ENCODE results near the gene CEP41.

Gene CEP41

DNA sequence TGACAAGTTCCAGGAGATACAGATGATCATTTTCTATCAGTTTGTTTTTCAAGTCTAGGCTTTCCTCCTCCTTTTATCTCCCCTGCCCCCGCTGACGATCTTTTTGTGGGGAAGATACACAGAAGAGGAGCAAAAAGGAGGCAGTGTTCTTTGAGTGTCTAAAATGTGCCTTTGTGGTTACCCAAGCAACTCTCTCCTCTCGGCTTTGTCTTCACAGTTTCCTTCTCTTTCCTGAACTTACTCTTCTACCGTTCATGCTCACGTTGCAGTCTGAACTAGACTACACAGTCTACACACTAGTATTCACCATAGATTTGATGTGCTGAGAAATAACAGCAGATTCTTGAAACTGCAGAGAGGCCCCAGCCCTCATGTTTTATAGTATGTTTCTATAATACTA is 23.6 kb downstream of the CEP41 start:
- no peak for DNase-seq

DNA sequence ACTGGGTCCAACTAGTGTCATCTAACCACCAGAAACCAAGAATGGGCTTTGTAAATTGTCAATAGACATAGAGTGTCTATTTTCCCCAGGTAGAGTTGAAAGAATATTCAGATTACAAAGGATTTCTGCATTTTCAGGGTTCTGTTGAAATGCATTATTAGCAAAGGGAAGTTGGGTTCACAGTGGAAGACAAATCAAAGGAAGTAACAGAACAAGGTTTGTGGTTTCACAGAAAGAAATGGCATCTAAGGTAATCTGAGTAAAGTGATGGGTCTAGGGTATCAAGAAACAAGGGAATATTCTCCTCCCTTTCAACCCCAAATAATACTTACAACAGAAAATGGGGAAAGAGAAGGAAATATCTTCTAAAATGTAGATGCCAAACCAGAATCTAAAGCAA is 25.8 kb downstream of the CEP41 start:
- DNase-seq: no peak

DNA sequence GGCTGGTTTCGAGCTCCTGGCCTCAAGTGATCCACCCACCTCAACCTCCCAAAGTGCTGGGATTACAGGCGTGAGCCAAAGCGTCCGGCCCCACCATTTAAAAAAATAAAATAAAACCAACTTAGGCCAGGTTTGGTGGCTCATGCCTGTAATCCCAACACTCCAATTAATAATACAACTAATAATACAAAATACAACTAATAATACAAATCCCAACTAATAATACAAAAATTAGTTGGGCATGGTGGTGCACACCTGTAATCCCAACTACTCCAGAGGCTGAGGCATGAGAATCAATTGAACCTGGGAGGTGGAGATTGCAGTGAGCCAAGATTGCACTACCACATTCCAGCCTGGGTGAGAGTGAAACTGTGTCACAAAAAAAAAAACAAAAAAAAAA is 27.6 kb downstream of the CEP41 start:
- DNase-seq: no peak

DNA sequence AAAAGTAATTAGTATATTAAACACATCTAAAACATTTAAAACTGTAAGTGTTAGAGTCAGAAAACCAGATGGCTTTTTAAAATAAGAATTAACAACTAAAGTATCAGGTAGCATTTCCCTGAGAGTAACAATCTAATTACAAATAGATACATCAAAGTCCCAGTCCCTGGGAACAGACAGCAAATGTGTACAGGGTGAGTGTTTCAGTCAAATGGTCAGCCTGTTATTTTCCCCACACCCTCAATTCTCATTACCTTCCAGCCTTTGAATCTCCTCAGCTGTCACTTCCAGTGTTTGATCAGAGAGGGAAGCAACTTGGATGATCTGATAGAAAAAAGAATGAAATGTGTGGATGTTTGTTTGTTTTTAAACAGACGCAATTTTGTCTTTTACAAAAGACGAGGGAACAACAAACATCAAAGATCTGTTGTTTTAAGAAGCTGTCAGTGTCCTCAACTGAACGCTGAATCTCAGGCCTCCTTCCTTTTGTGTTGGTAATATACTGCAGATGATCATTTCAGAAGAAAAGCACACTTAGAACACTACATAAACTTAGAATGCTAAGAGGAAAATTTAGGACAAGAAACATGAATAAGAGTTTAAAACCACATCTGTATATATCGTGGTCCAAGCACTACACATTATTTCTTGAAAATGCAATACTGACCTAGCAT is 29.8 kb downstream of the CEP41 start:
- no peak for DNase-seq

DNA sequence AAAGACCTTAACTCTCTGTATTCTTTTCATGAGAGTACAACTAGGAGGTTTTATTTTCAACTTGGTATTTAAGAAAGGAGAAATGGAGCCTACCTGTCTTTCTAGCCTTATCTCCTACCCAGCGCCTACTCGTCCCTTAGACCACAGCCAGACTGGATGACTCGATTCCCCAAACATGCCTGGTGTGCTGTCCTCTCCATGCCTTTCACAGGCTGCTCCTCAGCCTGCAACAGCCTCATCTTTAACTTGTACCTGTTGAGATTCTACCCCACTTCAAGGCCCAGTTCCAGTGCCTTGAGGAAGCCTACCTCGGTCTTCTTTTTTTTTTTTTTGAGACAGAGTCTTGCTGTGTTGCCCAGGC is 31.1 kb downstream of the CEP41 start:
- DNase-seq: no peak

DNA sequence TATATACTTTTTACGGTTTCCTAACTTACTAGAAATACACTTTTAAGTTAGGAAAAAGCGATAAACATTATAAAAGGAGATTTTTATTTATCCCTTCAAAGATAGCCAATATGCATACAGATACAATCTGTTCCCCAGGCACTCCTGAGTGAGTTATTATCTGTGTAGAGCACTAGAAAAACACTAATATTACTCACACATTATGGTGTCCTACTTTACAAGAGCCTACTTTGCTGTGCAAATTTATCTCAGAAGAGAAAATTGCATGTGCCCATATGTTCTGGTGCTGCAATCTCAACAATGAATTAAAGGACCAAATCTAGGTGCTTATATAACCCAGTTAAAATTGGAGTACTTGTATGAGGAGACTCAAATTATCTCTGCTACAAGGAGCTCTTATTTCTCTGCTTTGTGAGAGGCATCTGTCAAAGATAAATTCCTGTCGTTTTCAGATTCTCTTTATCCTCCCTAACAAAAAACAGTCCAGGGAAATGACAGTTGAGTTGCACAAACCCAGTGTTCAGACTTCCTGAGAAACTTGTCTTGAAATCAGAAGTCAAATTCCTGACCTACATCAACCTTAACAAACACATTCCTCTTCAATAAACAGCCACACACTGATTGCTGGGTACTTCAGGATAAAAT is 31.6 kb downstream of the CEP41 start:
- DNase-seq: no peak

DNA sequence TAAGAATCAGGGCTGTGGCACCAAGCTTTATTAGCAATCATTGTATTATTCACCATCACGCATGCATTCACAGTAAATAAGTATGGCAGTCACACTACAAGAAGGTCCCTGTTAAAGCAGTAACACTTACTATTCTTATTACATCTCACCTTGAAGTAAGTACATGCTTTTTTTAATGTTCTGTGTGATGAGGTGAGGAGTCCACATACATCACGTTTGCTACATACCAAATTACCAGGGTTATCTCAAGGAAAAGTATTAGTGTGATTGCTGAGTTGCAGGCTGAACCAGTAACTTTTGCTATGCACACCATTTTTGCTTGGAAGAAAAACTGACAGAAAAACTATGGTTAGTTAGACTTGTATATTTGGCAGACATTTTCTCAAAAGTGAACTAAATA is 35.8 kb downstream of the CEP41 start:
- DNase-seq: no peak

DNA sequence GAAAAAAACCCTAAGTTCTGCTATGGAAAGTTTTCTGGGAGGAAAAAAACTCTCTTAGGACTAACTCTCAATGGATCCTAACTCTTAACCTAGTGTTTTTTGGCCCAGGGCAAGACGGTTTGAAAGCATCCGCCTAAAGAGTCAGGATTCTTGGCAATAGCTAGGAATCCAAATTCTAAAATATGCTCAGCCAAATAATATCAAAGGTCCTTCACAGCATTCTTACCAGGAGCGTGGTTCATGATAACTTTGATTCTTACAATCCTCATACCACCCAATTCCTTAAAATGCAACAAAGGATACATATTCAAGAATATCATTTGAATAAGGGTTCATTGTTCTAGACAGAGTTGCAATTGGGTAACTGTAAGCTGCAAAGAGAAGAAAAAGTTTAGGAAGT is 39.2 kb downstream of the CEP41 start:
- DNase-seq: no peak

DNA sequence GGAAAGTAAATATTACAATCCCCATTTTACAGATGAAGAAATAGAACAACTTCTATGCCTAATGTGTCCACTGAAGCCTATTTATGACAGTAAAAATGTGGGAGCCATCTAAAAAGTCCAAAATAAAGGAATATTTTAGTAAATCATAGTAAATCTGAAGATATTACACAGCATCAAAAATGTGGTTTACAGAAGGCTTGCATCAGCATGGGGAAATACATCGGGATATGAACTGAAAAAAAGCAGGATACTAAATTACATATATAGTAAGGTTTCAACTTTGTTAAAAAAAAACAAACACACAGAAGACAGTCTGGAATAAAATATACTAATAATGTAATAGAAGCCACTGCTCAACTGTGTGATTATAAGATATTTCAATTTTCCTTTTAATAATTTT is 39.7 kb downstream of the CEP41 start:
- DNase-seq: no peak

DNA sequence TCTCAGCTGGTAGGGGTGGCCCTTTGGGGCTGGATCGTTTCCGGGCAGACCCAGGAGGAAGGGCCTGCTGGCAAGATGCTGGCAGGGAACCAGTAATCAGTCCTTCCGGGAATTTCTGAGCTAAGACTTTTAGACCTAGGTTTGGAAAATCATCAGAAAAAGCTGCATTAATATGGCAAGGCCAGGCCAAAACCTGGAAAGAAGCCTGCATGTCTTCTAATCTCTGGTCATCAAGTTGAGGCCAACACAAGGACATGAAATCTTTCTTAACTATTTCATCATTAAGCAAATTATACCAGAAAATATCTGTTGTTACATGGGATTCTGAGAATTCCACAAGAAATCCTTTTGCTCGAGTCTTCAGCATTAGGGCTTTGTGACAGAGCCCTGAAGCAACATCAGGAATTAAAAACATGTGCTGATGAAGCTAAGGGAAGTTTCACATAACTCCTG is 40.7 kb downstream of the CEP41 start:
- no peak for DNase-seq

DNA sequence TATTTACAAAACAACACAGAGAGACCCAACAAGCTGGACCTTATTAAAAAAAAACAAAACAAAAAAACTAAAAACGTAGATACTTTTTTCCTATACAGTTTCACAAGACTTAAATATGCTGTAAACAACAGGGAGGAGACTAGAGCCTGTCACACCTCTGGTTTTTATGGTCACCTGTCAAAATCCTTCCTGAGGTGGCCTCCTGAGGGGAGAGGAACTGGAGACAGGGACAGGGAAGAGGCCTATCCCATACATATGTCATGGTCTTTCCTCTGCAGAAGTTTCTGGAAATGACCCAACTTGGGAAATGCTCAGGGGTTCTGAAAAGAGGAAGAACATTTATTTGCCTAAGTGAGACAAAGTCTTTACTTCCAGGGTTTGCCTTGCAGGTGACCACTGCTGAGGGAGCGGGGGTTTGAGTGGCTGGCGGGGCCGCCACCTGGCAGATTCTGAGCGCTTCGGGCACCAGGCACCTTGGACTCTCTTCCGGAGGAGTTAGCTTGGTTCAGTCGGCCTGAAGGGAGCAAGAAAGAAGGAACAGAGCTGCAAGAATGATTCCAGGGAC is 42.2 kb downstream of the CEP41 start:
- no peak for DNase-seq

DNA sequence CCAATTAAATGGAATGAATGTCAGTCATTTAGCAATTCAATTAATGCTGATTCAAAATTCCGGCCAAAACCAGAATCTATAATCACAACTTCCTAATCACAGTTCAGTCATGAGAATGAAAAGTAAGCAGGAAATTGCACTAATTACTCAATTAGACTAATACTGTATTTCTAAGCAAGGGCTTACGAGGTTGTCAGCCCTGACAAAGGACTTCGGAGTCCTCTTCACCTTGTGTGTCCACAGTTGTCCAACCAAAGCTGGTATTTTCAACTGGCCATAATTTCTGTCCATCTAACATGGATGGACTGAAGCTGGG is 43.1 kb downstream of the CEP41 start:
- no peak for DNase-seq

DNA sequence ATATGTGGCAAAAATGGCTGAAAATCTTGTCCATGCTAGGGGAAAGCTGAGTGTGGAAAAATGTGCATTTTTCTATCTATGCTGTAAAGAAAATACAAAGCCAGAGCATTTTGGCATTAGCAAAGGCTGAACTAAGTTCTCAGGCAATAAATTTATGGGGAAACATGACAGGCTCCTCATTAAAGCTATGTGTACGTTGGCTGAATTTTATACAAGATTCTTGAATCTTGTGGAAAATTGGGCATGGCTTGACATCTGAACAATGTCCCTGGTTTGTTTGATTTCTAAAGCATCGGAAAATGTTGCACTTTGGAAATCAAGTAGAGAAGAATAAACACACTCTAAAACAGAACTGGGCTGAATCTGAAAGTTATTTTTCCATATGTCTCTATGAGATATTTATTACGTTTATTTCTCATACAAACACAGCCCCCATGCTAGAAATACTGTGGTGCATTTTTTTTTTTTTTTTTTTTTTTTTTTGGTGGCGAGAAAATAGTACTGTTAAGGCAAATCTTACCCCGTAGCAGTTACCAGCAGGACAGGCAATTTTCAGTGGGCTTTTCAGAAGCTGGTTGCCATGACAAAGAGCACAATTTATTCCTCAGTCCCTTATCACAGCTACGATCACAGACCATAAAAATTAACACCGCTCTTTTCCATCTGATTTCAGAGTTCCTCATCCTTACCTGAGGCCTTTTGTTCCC is 43.6 kb downstream of the CEP41 start:
- no peak for DNase-seq

DNA sequence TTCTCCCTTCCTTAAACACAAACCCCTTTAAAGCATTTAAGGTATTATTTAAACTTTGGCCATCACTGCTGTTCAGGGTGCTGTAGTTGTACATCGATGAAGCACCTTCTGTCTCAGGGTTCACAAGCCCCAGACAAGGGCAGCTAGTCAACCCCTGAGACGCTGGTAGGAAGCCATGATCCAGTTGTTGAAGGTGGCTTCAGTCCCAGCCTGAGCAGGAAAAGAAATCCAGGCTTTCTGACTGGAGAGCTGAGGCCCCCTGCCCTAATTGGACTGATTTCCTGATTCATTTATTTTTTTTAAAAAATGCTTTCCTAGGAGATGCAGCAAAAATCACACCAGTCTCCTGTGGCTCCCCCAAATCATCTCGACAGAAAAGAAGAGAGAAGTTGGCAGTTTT is 44.7 kb downstream of the CEP41 start:
- no peak for DNase-seq

DNA sequence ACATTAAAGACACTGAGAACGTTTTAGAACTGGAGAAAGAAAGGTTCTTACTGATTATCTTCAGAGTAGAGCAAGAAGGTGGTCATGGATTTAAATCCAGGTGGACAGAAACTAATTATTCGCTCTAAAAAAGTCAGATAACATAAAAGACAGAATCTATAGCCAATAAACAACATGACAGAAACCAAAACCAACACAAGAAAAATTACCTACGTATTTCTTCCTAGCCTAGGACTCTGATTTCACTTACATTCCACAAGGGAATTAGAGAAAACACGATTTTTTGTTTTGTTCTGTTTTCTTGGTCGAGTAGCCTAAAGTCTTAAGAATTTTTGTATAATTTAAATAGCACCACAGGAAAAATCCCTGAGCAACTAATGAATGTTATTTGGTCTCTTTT is 45.4 kb downstream of the CEP41 start:
- no peak for DNase-seq

DNA sequence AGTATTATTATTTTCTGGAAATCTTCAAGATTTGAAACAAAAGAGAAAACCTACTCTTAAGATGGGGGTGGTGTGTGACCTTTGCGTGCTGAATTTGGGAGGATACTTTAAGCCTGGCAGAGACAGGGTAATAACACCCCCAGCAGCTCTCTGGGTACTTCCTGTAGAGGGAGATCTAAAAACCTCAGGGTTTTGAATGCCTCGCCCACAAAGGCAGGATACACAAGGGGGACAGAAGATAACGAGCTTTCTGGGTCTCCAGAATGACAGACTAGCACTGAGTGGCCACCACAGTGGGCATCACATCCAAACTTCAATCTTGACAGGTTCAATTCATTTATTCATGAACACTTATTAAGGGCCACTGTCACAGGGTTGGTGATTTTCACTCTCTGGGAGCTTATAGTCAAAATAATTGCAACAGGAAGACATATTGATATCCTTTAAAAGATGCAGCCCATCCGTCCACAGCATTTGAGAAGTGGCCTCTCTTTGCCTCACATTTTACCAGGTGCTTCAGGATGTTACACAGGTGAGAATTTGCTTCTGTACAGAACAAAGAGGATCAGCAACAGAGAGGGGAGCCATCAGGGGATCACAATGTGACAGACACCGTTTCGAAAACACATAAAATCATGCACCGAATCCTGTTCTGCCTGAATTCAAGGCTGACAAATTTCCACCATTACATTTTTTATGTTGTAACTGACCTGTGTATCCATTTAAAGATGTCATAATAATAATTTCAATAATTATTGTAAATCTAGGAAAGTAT is 46.2 kb downstream of the CEP41 start:
- no peak for DNase-seq

DNA sequence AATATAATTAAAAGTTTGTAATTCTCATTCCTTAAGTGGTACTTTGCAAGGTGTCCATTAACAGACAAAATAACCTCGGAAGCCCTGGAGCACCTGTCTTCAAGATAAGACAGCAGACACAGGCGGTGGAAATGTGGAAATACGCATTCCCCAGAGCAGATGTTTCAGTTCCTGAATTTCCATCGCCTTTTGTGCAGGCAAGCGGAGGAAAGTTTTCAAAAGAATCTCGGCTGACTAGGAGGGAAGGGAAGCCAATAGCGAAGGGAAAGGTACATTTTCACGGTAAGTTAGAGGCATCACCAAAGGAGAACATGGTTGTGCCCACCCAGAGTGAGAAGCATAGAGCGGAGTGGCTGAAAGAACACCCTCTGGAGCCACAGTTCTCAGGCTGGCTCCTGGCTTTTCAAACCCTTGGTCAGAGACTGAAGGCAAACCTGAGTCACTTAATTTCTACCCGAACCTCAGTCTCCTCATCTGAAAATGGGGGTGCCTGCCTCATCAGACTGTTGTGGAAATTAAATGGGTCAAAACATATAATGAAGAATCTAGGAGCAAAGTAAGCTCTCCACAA is 46.9 kb downstream of the CEP41 start:
- DNase-seq: no peak

DNA sequence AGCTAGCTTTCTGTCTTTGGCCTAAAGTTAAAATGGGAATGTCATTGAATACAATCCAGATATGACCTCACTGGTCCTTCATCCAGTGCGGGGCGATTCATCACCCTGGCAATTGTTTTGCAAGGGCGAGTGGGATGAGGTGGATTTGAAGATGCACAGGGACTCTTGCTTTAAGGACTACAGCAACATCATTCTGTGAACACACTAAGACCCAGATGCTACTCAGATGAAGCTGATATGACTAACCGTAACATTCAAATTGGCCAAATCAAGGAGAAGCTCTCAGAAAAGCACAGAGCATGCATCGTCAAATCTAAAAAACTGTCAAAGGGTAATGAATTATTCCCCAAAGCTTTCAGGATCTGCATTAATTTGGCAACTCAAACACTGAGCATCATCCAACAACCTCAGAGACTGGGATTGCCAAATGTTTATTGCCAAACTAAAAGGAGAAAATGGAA is 47.7 kb downstream of the CEP41 start:
- DNase-seq: no peak

DNA sequence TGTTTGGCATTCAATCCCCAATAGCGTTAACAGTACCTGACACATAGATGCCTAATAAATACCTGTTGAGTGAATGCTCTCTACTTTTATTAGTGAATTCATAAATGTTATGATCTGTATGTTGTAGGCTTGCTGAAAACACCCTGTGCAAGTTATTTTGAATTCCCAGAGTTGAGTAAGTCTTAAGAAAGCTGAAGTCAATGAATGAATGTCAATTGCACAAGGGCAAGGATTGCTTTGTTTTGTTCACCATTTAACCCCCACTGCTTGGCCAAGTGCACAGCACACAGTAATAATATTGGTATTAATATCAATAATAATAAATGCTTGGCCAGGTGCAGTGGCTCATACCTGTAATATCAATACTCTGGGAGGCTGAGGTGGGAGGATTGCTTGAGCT is 50.3 kb downstream of the CEP41 start:
- no peak for DNase-seq

DNA sequence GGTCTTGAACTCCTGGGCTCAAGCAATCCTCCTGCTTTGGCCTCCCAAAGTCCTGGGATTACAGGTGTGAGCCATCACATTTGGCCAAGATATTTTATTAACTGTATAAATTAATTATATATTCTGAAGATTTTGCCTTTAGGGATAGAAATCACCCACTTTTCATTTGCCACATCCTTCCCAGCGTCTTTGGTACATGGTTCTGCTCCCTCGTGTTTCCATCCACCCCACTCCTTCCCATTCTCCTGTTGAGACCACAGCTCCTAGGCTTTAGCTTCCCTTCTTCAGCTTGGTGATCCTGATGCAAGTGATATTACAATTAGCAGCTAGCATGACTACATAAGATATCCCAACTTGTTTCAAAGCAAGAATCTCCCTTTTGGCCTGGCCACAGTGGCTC is 52.1 kb downstream of the CEP41 start:
- DNase-seq: no peak

DNA sequence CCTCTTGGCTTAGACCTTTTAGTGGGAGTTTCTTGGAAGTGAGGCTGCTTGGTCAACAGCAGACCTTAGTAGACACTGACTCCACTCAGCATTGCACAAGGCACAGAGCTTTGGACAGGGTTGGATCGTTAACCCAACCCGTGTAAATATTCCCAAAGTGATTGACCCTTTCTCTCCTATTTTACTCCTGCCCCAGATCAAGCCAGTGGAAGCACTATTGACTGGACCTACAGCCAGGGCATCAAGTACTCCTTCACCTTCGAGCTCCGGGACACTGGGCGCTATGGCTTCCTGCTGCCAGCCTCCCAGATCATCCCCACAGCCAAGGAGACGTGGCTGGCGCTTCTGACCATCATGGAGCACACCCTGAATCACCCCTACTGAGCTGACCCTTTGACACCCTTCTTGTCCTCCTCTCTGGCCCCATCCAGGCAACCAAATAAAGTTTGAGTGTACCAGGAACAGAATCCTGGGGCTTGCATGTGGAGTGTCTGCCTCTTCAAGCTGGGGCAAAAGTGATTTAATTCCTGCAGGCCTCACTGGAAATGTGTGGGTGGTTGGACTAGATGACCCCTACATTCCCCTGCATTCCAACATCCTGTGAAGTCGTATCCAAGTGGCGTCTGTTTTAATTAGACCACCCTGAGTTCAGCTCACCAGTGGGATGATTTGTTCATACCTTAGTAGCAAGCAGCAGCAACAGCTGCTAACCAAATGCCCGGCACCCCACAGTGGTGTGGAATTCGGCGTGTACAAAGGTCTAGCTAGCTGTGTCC is 53.0 kb downstream of the CEP41 start:
- no peak for DNase-seq

DNA sequence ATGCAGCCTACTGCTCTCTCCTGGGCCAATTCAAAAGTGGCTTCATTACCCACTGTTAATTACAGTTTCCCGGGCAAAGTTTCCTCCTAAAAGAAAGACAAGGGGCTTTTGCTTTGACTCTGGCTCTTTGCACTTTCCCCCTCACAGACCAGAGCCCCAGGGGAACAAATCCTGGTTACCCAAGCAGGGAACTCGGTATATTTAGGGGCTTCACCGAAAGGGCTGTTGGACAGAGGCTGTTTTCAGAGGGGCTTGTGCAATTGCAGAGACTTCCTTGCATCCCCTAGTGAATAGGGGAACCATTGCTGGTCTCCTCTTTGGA is 53.5 kb downstream of the CEP41 start:
- DNase-seq: no peak
